Measurements from ENCODE around the gene TIGD1. TPM values are rescaled to one million over a fixed set of nuclear protein-coding genes. Genes with fewer than 3 reads are reported as not detected.

TIGD1 gene
- total RNA-seq, 4 donors from 2014 or later: 1.5 to 3.5 (median 2.2) TPM

- TF ChIP-seq CTCF (IDR thresholded peaks at IDR 0.05; ENCODE audit: low read depth): no peak
These were observed 19.2 kb upstream of the TIGD1 start for GRCh38 chr2:232569541-232569940.

GRCh38 chr2:232568161-232568560, 17.8 kb upstream of the TIGD1 start:
- no peak for TF ChIP-seq CTCF (IDR thresholded peaks at IDR 0.05; ENCODE audit: low read depth)

- no peak for TF ChIP-seq CTCF (IDR thresholded peaks at IDR 0.05; ENCODE audit: low read depth)
These were observed 17.4 kb upstream of the TIGD1 start for GRCh38 chr2:232567721-232568120.

- no peak for TF ChIP-seq CTCF (IDR thresholded peaks at IDR 0.05; ENCODE audit: low read depth)
These were observed 13.2 kb upstream of the TIGD1 start for GRCh38 chr2:232563580-232563979.

- TF ChIP-seq CTCF (IDR thresholded peaks at IDR 0.05; ENCODE audit: low read depth): no peak
These were observed 12.3 kb upstream of the TIGD1 start for GRCh38 chr2:232562515-232563151.

- no peak for TF ChIP-seq CTCF (IDR thresholded peaks at IDR 0.05; ENCODE audit: low read depth)
These were observed 6.1 kb upstream of the TIGD1 start for GRCh38 chr2:232556426-232556825.

- no peak for TF ChIP-seq CTCF (IDR thresholded peaks at IDR 0.05; ENCODE audit: low read depth)
These were observed 1.4 kb upstream of the TIGD1 start for GRCh38 chr2:232551776-232552175.

Measured in subcutaneous adipose tissue (tissue), 4 donors.